Activated CD4-positive, CD25-positive, alpha-beta regulatory T cell treated with anti-CD3 and anti-CD28 coated beads, Interleukin-2, amount 50 U/mL, for 16 hours (primary cell): ENCODE data around the gene USP19.
A peak's percentile ranks its signal among the peaks of the same experiment; 100 is the strongest.

ENCODE experiments used
- DNase-seq: peaks from one replicate; pipeline ENCODE4 v3.0.0-alpha.2; 2020; ENCODE audit warnings: low read depth, low spot score

USP19 gene

GRCh38 chr3:49104427-49105291 is 16.0 kb downstream of the USP19 start, which contains the start of gene QARS1:
Gene QARS1 (minus strand): TSS chr3:49104757. CDS start chr3:49104733, 24 bp downstream.
- DNase-seq = peak; percentile 82

GRCh38 chr3:49104052-49104426 is 16.6 kb downstream of the USP19 start:
- DNase-seq = no peak

GRCh38 chr3:49100046-49100615 is 20.5 kb downstream of the USP19 start:
- no peak for DNase-seq

GRCh38 chr3:49098910-49099630 is 21.6 kb downstream of the USP19 start:
- no peak for DNase-seq

GRCh38 chr3:49098429-49098828 is 22.2 kb downstream of the USP19 start:
- DNase-seq = no peak

GRCh38 chr3:49093853-49094767 is 26.5 kb downstream of the USP19 start, which contains the start of gene QRICH1:
Gene QRICH1 (minus strand): TSS chr3:49094071. CDS start chr3:49077017, 17,054 bp downstream.
- DNase-seq = peak; percentile 90

GRCh38 chr3:49092938-49093852 is 27.4 kb downstream of the USP19 start:
- DNase-seq = peak; percentile 68

GRCh38 chr3:49081429-49081828 is 39.2 kb downstream of the USP19 start:
- no peak for DNase-seq

GRCh38 chr3:49079270-49079669 is 41.4 kb downstream of the USP19 start:
- no peak for DNase-seq

GRCh38 chr3:49076646-49077045 is 44.0 kb downstream of the USP19 start:
- no peak for DNase-seq

GRCh38 chr3:49076116-49076515 is 44.5 kb downstream of the USP19 start:
- DNase-seq = no peak
